Measurements from ENCODE around the gene GRID1.

DNA sequence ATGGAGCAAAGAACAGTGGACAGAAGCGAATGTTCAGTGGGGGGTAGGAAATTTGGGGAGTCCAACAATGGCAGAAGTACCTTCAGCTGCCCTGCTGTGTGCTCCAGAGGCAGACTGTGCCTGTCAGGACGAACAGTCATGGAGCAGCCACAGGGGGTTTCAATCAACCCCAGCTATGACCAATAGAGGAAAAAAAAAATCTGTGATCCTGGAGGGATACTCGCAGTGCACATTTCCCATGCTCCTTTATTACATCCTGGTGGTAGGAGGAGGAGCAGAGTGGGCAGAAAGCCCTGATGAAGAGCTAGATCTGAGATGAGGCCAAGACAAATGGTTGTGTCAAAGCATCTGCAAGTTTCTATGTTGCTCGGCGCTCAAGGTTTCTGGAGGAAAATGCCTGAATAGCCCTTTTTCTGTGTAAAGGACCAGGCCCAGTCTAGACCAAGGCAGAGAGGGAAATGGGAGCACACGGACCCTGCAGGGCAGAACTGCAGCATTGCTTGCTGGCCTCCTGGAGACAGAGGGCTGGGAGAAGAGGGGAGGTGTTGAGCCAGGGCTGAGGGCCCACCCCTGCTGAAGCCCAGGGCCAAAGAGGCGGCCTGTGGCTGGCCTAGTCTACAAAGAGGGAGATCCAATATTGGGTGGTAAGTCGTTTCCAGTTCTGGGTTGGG is 201.5 kb downstream of the GRID1 start:
- TF ChIP-seq, protein P1, sequence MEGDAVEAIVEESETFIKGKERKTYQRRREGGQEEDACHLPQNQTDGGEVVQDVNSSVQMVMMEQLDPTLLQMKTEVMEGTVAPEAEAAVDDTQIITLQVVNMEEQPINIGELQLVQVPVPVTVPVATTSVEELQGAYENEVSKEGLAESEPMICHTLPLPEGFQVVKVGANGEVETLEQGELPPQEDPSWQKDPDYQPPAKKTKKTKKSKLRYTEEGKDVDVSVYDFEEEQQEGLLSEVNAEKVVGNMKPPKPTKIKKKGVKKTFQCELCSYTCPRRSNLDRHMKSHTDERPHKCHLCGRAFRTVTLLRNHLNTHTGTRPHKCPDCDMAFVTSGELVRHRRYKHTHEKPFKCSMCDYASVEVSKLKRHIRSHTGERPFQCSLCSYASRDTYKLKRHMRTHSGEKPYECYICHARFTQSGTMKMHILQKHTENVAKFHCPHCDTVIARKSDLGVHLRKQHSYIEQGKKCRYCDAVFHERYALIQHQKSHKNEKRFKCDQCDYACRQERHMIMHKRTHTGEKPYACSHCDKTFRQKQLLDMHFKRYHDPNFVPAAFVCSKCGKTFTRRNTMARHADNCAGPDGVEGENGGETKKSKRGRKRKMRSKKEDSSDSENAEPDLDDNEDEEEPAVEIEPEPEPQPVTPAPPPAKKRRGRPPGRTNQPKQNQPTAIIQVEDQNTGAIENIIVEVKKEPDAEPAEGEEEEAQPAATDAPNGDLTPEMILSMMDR (IDR thresholded peaks at IDR 0.05) = no peak
- no peak for TF ChIP-seq POLR2A (IDR thresholded peaks at IDR 0.05)

All from esophagus squamous epithelium (tissue), 4 donors.